Activated CD8-positive, alpha-beta memory T cell treated with anti-CD3 and anti-CD28 coated beads for 36 hours (primary cell): ENCODE data around the gene COA7. TPM values are rescaled to one million over a fixed set of nuclear protein-coding genes. Genes with fewer than 3 reads are reported as not detected.

Experiments
- CTCF ChIA-PET: fragments of 350-600 bp; sonication (Branson Sonifier 250); formaldehyde crosslinking; loops from one replicate; lab custom pipeline; 2021; ENCODE audit warnings: antibody characterized with exemption; lab: Charles Lee
- POLR2A ChIA-PET: fragments of 350-600 bp; sonication (Branson Sonifier 250); formaldehyde crosslinking; loops from one replicate; lab custom pipeline; 2021; ENCODE audit warnings: antibody characterized with exemption; lab: Charles Lee
- total RNA-seq, 2 experiments: library from RNA; stranded (reverse); gene quantifications; one replicate each; pipeline ENCODE4 v1.2.3, GENCODE V29; 2021

The COA7 gene
- total RNA-seq, 2 experiments from 2014 or later, result 37.2 to 37.5 TPM

- ChIA-PET CTCF (interaction anchor here (0.7 kb wide), 1 partner anchor 9 kb away, joined by 3 read pairs; no protein-coding TSS in a partner anchor), POLR2A (no interaction called here)
Measured at GRCh38 chr1:52677076-52677806, 20.9 kb downstream of the COA7 start.

GRCh38 chr1:52676249-52676903 is 21.8 kb downstream of the COA7 start:
- CTCF ChIA-PET, result interaction anchor here (0.8 kb wide), 1 partner anchor 9 kb away, joined by 3 read pairs; no protein-coding TSS in a partner anchor

GRCh38 chr1:52674497-52675384 is 23.4 kb downstream of the COA7 start:
- CTCF ChIA-PET, result no interaction called here

More at GRCh38 chr1:52676249-52676903, 21.8 kb downstream of the COA7 start:
- POLR2A ChIA-PET, result no interaction called here

DNA sequence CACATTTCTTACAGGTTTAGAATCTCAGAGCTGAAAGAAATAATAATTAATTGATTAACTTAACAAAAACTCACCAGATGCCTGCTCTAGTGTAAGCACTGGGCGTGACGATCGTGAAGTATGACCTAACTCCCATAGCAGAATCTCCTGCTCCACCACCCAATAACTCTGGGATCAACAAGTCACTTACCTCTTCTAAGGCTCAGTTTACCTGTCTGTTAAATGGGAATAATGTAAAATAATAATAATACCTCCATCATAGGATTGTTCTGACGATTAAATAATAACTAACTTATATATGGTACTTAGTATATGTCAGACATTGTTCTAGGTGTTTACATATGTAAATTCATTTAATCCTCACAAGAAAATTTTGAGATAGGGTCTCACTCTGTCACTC is 24.6 kb downstream of the COA7 start:
- POLR2A ChIA-PET, result no interaction called here
- CTCF ChIA-PET, result no interaction called here

More at GRCh38 chr1:52674497-52675384, 23.4 kb downstream of the COA7 start:
- POLR2A ChIA-PET, result interaction anchor here (0.6 kb wide), 1 partner anchor 352 kb away, joined by 3 read pairs; no protein-coding TSS in a partner anchor

DNA sequence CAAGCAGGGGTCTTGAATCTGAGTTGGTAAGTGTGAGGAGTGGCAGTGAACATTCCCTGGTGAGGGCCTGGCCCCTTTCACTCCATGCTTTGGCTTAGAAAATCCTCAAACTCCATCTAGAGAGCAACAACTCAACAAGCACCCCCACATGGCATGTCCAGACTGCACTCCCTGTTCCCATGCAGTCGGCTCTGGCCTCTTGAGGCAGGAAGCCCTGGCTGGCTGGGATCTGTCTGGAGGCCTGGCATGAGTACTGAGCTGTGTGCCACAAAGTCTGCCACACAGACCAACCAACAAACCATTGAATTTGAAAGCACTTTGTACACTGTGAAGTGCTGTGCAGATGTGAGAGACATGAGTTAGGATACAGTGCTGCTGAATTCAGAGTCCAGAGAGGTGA is 25.2 kb downstream of the COA7 start:
- POLR2A ChIA-PET, result no interaction called here
- CTCF ChIA-PET, result no interaction called here

- POLR2A ChIA-PET, result no interaction called here
- CTCF ChIA-PET, result interaction anchor here (0.6 kb wide), 1 partner anchor 493 kb away, joined by 3 read pairs; no protein-coding TSS in a partner anchor
Measured at GRCh38 chr1:52670604-52671003, 27.5 kb downstream of the COA7 start.

GRCh38 chr1:52669696-52670095 is 28.5 kb downstream of the COA7 start:
- ChIA-PET POLR2A (no interaction called here), CTCF (no interaction called here)

- ChIA-PET CTCF (interaction anchor here (0.7 to 1.3 kb wide), 2 partner anchors 17 to 208 kb away, joined by 3 to 4 read pairs; no protein-coding TSS in a partner anchor), POLR2A (no interaction called here)
Measured at GRCh38 chr1:52668711-52669110, 29.4 kb downstream of the COA7 start.

- POLR2A ChIA-PET, result no interaction called here
- CTCF ChIA-PET, result interaction anchor here (1.3 to 1.4 kb wide), 2 partner anchors 18 to 62 kb away, joined by 4 read pairs; no protein-coding TSS in a partner anchor
Measured at GRCh38 chr1:52667984-52668383, 30.2 kb downstream of the COA7 start.

GRCh38 chr1:52667290-52667689 is 30.9 kb downstream of the COA7 start:
- POLR2A ChIA-PET, result no interaction called here
- CTCF ChIA-PET, result interaction anchor here (0.8 to 1.6 kb wide), 4 partner anchors 19 to 562 kb away, joined by 3 to 4 read pairs (median 4); no protein-coding TSS in a partner anchor

- CTCF ChIA-PET, result no interaction called here
- POLR2A ChIA-PET, result interaction anchor here (0.6 to 0.7 kb wide), 2 partner anchors 112 to 236 kb away, joined by 3 to 11 read pairs; no protein-coding TSS in a partner anchor
Measured at GRCh38 chr1:52665006-52665941, 32.9 kb downstream of the COA7 start.

GRCh38 chr1:52663716-52664115 is 34.4 kb downstream of the COA7 start:
- POLR2A ChIA-PET, result no interaction called here

GRCh38 chr1:52662645-52663313 is 35.4 kb downstream of the COA7 start:
- ChIA-PET POLR2A (no interaction called here), CTCF (no interaction called here)

More at GRCh38 chr1:52663716-52664115, 34.4 kb downstream of the COA7 start:
- CTCF ChIA-PET, result no interaction called here

- POLR2A ChIA-PET, result interaction anchor here (0.5 kb wide), 1 partner anchor 27 kb away, joined by 3 read pairs; no protein-coding TSS in a partner anchor
Measured at GRCh38 chr1:52660807-52661206, 37.3 kb downstream of the COA7 start.

DNA sequence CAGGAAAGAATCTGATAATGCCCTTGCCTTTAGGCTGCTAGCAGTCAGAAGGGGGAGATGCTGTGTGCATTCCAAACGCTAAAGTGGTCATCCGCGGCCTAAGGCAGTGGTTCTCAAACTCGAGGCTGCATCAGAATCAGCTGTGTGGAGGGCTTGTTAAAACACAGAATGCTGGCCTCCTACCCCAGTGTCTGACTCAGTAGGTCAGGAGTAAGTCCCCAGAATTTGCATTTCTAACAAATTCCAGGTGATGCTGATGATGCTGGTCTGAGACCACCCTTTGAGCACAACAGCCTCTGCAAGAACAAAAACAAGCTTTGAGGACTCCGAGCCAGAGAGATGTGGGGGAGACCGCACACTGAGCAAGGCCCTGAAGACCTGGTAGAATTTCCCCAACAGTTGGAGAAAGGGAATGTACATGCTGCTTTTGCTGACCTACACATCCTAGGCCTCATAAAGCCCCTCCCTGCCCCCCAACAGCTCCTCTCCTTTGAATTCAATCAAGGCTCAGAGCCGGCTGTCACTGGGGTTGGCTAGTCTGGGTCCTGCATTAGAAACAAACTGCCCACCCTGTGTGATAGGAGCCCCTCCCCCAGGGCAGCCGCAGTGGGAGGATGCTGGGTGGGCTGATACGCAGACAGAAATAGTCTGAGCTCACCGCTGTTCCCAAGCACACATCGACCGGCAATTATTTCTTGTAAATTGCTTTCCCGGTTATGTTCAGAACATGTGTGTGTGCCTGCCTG is 38.1 kb downstream of the COA7 start:
- ChIA-PET CTCF (interaction anchor here (0.7 to 2.3 kb wide), 2 partner anchors 9 to 12 kb away, joined by 4 to 5 read pairs; no protein-coding TSS in a partner anchor), POLR2A (interaction anchor here (0.5 to 2.4 kb wide), 2 partner anchors 27 to 155 kb away, joined by 4 to 11 read pairs; partner anchors contain the start of gene SHISAL2A)

More at GRCh38 chr1:52660807-52661206, 37.3 kb downstream of the COA7 start:
- CTCF ChIA-PET, result interaction anchor here (0.7 to 2.3 kb wide), 2 partner anchors 10 to 13 kb away, joined by 4 to 5 read pairs; no protein-coding TSS in a partner anchor

DNA sequence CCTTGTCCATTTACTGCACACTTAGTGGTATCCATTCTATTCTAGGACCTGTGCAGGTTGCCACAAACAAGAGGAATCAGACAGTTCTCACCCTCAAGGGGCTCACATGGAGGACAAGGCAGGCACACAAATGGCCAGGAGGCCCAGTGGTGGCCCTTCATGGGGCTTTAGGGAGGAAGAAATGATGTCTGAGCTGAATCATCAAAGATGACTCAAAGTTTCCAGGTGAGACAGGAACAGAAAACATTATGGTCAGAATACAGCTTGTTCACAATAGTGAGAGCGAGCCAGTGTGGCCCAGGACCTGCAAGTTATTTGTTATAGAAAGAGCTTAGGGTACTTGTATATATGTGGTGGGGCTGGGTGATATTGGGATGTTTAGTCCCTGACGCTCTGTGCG is 38.8 kb downstream of the COA7 start:
- POLR2A ChIA-PET, result interaction anchor here (2.4 kb wide), 1 partner anchor 26 kb away, joined by 11 read pairs; the partner anchor contains the start of gene SHISAL2A
- CTCF ChIA-PET, result interaction anchor here (2.3 kb wide), 1 partner anchor 11 kb away, joined by 5 read pairs; no protein-coding TSS in a partner anchor
